Measurements from ENCODE around the gene ICAM3.

GRCh38 chr19:10362259-10362658 lies 22.8 kb upstream of the ICAM3 start:
- TF ChIP-seq BHLHE40 (IDR thresholded peaks at IDR 0.05; ENCODE audit: low read depth, low read length) (no peak), CTCF (conservative IDR thresholded peaks at IDR 0.05; ENCODE audit: low read depth, low read length) (no peak), SMC3 (IDR thresholded peaks at IDR 0.05; ENCODE audit: low read depth, low read length) (no peak), MXI1 (IDR thresholded peaks at IDR 0.05; ENCODE audit: borderline replicate concordance, low read depth, low read length) (no peak), USF2 (IDR thresholded peaks at IDR 0.05; ENCODE audit: low read depth, low read length) (no peak), POLR2A (IDR thresholded peaks at IDR 0.05; ENCODE audit: low read depth, low read length) (no peak), CEBPB (IDR thresholded peaks at IDR 0.05; ENCODE audit: low read depth, low read length) (no peak)
